K562 (cell line): Measurements from ENCODE around the gene ABHD13. TPM values are rescaled to one million over a fixed set of nuclear protein-coding genes. Genes with fewer than 3 reads are reported as not detected.

Experiments used
- ATF4 ChIP-seq: fragments of 450-650 bp; formaldehyde crosslinking; IDR thresholded peaks from 2 replicates; pipeline ENCODE4 v1.4.0; 2022; ENCODE audit warnings: mild to moderate bottlenecking, moderate library complexity
- BRCA1 ChIP-seq, 2 experiments: fragments of 450-650 bp in 1 of 2; sonication (generic) in 1 of 2; formaldehyde crosslinking in 1 of 2; IDR thresholded peaks; 2 replicates each; pipeline versions ENCODE4 v1.5.0 to v1.6.1; 2017 to 2020; ENCODE audit warnings: mild to moderate bottlenecking in 1 of 2, missing genetic modification reagents in 1 of 2
- CEBPG ChIP-seq, 3 experiments: fragments of 200-800 bp in 1 of 3; sonication (Bioruptor generic) in 1 of 3; sonication (generic) in 1 of 3; formaldehyde crosslinking in 1 of 3; IDR thresholded peaks in 2 of 3; conservative IDR thresholded peaks in 1 of 3; 2 replicates each; pipeline versions ENCODE4 v1.6.1 to v1.8.0; 2016 to 2022; ENCODE audit warnings: missing compliant biosample characterization in 2 of 3, missing genetic modification characterization in 2 of 3, mild to moderate bottlenecking in 1 of 3, missing genetic modification reagents in 1 of 3
- CHD1 ChIP-seq: fragments of 200-600 bp; sonication (generic); IDR thresholded peaks from one replicate; pipeline ENCODE4 v1.6.1; 2012; ENCODE audit warnings: mild to moderate bottlenecking, moderate library complexity, low read length, inconsistent platforms
- CTBP1 ChIP-seq: fragments of 450-650 bp; IDR thresholded peaks from 2 replicates; pipeline ENCODE4 v1.6.1; 2016; ENCODE audit warnings: borderline replicate concordance
- GABPB1 ChIP-seq: sonication (generic); formaldehyde crosslinking; IDR thresholded peaks from 2 replicates; pipeline ENCODE4 v1.8.0; 2022; ENCODE audit warnings: mild to moderate bottlenecking, missing genetic modification reagents
- KLF6 ChIP-seq: fragments of 250-450 bp; sonication (Bioruptor Pico); IDR thresholded peaks from 2 replicates; pipeline ENCODE4 v1.4.0; 2020; ENCODE audit warnings: mild to moderate bottlenecking, moderate library complexity, borderline replicate concordance
- MAFF ChIP-seq: IDR thresholded peaks from 2 replicates; pipeline ENCODE4 v1.6.1; 2012; ENCODE audit warnings: low read length, improper control_type of control experiment
- PRDM10 ChIP-seq: fragments of 450-650 bp; IDR thresholded peaks from 2 replicates; pipeline ENCODE4 v1.6.1; 2018; ENCODE audit not compliant: partially characterized antibody
- VEZF1 ChIP-seq: fragments of 200-800 bp; sonication (Bioruptor generic); IDR thresholded peaks from 2 replicates; pipeline ENCODE4 v1.6.1; 2017; ENCODE audit warnings: missing genetic modification characterization, missing compliant biosample characterization
- ZNF282 ChIP-seq: sonication (generic); formaldehyde crosslinking; IDR thresholded peaks from 2 replicates; pipeline ENCODE4 v1.8.1; 2023; ENCODE audit warnings: missing genetic modification reagents
- polyA plus RNA-seq, 8 experiments: library from polyadenylated mRNA; depleted of rRNA in 4 of 8; stranded (reverse) in 5 of 8; unstranded in 3 of 8; fragments of >200 nt; fragmentation: Nextera tagmentation in 2 of 8; fragmentation: Illumina TruSeq in 1 of 8; extraction: Ambion mirVana in 2 of 8; extraction: Trizol in 1 of 8; gene quantifications; 2 replicates each; pipeline versions ENCODE4 v1.2.1 to v1.2.3, GENCODE V29; 2011 to 2014; ENCODE audit warnings: inconsistent platforms in 1 of 8, missing spikeins in 1 of 8
- total RNA-seq, 7 experiments: library from RNA; depleted of rRNA in 6 of 7; stranded (reverse); fragments of >200 nt in 6 of 7; fragmentation: Illumina TruSeq in 2 of 7; extraction: Trizol in 2 of 7; gene quantifications; 2 replicates each; pipeline versions ENCODE4 v1.2.1 to v1.2.3, GENCODE V29; 2011 to 2021; ENCODE audit warnings: low replicate concordance in 1 of 7
- TF ChIP-seq, protein P1 (sequence below), 2 experiments: fragments of 450-650 bp; IDR thresholded peaks; 2 replicates each; pipeline ENCODE4 v1.6.1; 2018; ENCODE audit warnings: mild to moderate bottlenecking in 2 of 2, low read depth in 1 of 2; ENCODE audit not compliant: partially characterized antibody in 2 of 2
- TF ChIP-seq, protein P2 (sequence below): conservative IDR thresholded peaks from 2 replicates; pipeline ENCODE4 v1.6.1; 2011; ENCODE audit warnings: low read depth, mild to moderate bottlenecking, low read length; ENCODE audit not compliant: control insufficient read depth

Gene ABHD13
- total and polyA plus RNA-seq, 9 of the 15 experiments (the other 6 are each of a cell fraction or from before 2014, with no cell fraction given), result 1.7 to 7.0 (median 4.1) TPM

GRCh38 chr13:108218044-108218974 is at the start of gene ABHD13 (continued):
- TF ChIP-seq, protein P1, sequence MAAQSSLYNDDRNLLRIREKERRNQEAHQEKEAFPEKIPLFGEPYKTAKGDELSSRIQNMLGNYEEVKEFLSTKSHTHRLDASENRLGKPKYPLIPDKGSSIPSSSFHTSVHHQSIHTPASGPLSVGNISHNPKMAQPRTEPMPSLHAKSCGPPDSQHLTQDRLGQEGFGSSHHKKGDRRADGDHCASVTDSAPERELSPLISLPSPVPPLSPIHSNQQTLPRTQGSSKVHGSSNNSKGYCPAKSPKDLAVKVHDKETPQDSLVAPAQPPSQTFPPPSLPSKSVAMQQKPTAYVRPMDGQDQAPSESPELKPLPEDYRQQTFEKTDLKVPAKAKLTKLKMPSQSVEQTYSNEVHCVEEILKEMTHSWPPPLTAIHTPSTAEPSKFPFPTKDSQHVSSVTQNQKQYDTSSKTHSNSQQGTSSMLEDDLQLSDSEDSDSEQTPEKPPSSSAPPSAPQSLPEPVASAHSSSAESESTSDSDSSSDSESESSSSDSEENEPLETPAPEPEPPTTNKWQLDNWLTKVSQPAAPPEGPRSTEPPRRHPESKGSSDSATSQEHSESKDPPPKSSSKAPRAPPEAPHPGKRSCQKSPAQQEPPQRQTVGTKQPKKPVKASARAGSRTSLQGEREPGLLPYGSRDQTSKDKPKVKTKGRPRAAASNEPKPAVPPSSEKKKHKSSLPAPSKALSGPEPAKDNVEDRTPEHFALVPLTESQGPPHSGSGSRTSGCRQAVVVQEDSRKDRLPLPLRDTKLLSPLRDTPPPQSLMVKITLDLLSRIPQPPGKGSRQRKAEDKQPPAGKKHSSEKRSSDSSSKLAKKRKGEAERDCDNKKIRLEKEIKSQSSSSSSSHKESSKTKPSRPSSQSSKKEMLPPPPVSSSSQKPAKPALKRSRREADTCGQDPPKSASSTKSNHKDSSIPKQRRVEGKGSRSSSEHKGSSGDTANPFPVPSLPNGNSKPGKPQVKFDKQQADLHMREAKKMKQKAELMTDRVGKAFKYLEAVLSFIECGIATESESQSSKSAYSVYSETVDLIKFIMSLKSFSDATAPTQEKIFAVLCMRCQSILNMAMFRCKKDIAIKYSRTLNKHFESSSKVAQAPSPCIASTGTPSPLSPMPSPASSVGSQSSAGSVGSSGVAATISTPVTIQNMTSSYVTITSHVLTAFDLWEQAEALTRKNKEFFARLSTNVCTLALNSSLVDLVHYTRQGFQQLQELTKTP (IDR thresholded peaks at IDR 0.05; ENCODE audit: low read depth in 1 of 2, partially characterized antibody in 2 of 2), result no peak
- peak; percentile 32 for TF ChIP-seq CHD1
- peak; percentile 89 for TF ChIP-seq VEZF1
- TF ChIP-seq BRCA1 (IDR thresholded peaks at IDR 0.05), result no peak
- no peak for TF ChIP-seq BRCA1 (CRISPR knock-in tag; IDR thresholded peaks at IDR 0.05)
- TF ChIP-seq ATF4, result no peak
- 0 out of 2 replicates have a peak, but pooled peaks have one; percentile 30 for TF ChIP-seq ZNF282 (CRISPR knock-in tag)
- no peak for TF ChIP-seq KLF6 (CRISPR knock-in tag)
- peak; percentile 82 for TF ChIP-seq CEBPG (CRISPR knock-in tag; IDR thresholded peaks at IDR 0.05)
- peak; percentile 50 to 94 for TF ChIP-seq CEBPG (tag; conservative IDR thresholded peaks at IDR 0.05 in 1 of 2, IDR thresholded peaks at IDR 0.05 in 1 of 2)
- peak; percentile 49; the same call in 1 of the 2 replicates for TF ChIP-seq CTBP1
- TF ChIP-seq MAFF, result no peak
- no peak for TF ChIP-seq PRDM10
- TF ChIP-seq GABPB1 (CRISPR knock-in tag), result peak; percentile 96
- TF ChIP-seq, protein P2, sequence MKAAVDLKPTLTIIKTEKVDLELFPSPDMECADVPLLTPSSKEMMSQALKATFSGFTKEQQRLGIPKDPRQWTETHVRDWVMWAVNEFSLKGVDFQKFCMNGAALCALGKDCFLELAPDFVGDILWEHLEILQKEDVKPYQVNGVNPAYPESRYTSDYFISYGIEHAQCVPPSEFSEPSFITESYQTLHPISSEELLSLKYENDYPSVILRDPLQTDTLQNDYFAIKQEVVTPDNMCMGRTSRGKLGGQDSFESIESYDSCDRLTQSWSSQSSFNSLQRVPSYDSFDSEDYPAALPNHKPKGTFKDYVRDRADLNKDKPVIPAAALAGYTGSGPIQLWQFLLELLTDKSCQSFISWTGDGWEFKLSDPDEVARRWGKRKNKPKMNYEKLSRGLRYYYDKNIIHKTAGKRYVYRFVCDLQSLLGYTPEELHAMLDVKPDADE, result peak; percentile 74
